H9 (cell line): ENCODE measurements around the gene LDB2. TPM values are rescaled to one million over a fixed set of nuclear protein-coding genes. Genes with fewer than 3 reads are reported as not detected.
A peak's percentile ranks its signal among the peaks of the same experiment; 100 is the strongest.

Experiments used
- DNase-seq: peaks from one replicate; pipeline ENCODE4 v3.0.0-alpha.2; 2017
- H2AFZ ChIP-seq: one replicate; pipeline ENCODE4 v1.6.1; 2013; ENCODE audit warnings: mild to moderate bottlenecking, low read length, control low read depth, moderate library complexity
- H2AK5ac ChIP-seq: 2 replicates; pipeline ENCODE4 v1.6.1; 2013; ENCODE audit warnings: low read length, control low read depth, mixed read lengths; ENCODE audit not compliant: insufficient read length
- H2BK120ac ChIP-seq: one replicate; pipeline ENCODE4 v1.6.1; 2013; ENCODE audit warnings: low read depth, mild to moderate bottlenecking, low read length, control low read depth, inconsistent platforms; ENCODE audit not compliant: poor library complexity, severe bottlenecking
- H2BK12ac ChIP-seq: 2 replicates; pipeline ENCODE4 v1.6.1; 2013; ENCODE audit warnings: low read length, control low read depth, mixed read lengths, low read depth; ENCODE audit not compliant: insufficient read length
- H2BK15ac ChIP-seq: 2 replicates; pipeline ENCODE4 v1.6.1; 2013; ENCODE audit warnings: low read depth, low read length, control low read depth
- H2BK20ac ChIP-seq: one replicate; pipeline ENCODE4 v1.6.1; 2013; ENCODE audit warnings: low read depth, mild to moderate bottlenecking, low read length, control low read depth, inconsistent platforms; ENCODE audit not compliant: poor library complexity, severe bottlenecking
- H2BK5ac ChIP-seq: 2 replicates; pipeline ENCODE4 v1.6.1; 2013; ENCODE audit warnings: low read length, control low read depth, mixed read lengths; ENCODE audit not compliant: insufficient read length
- H3K14ac ChIP-seq: 2 replicates; pipeline ENCODE4 v1.6.1; 2013; ENCODE audit warnings: low read length, control low read depth; ENCODE audit not compliant: insufficient read depth
- H3K18ac ChIP-seq: 2 replicates; pipeline ENCODE4 v1.6.1; 2013; ENCODE audit warnings: low read depth, mild to moderate bottlenecking, mixed read lengths, low read length, control low read depth; ENCODE audit not compliant: insufficient read length
- H3K23ac ChIP-seq: 2 replicates; pipeline ENCODE4 v1.6.1; 2013; ENCODE audit warnings: low read length, control low read depth, mixed read lengths, low read depth; ENCODE audit not compliant: insufficient read length
- H3K23me2 ChIP-seq: 2 replicates; pipeline ENCODE4 v1.6.1; 2013; ENCODE audit warnings: low read depth, mild to moderate bottlenecking, mixed read lengths, low read length, control low read depth; ENCODE audit not compliant: insufficient read length, poor library complexity, severe bottlenecking
- H3K27ac ChIP-seq: 2 replicates; pipeline ENCODE4 v1.5.1; 2013; ENCODE audit warnings: low read length, control low read depth, mixed read lengths, low read depth; ENCODE audit not compliant: insufficient read length
- H3K27me3 ChIP-seq: 2 replicates; pipeline ENCODE4 v1.6.1; 2013; ENCODE audit warnings: low read length, control low read depth, inconsistent platforms; ENCODE audit not compliant: insufficient read depth
- H3K4ac ChIP-seq: 2 replicates; pipeline ENCODE4 v1.6.1; 2013; ENCODE audit warnings: low read depth, mild to moderate bottlenecking, control low read depth, inconsistent platforms, low read length, moderate library complexity
- H3K4me1 ChIP-seq: 2 replicates; pipeline ENCODE4 v1.6.1; 2013; ENCODE audit warnings: low read length, control low read depth, inconsistent platforms; ENCODE audit not compliant: insufficient read depth
- H3K4me2 ChIP-seq: 2 replicates; pipeline ENCODE4 v1.6.1; 2013; ENCODE audit warnings: low read length, control low read depth, mixed read lengths; ENCODE audit not compliant: insufficient read length, insufficient read depth
- H3K56ac ChIP-seq: 2 replicates; pipeline ENCODE4 v1.6.1; 2013; ENCODE audit warnings: low read depth, mild to moderate bottlenecking, mixed read lengths, low read length, control low read depth; ENCODE audit not compliant: insufficient read length
- H3K79me1 ChIP-seq: 2 replicates; pipeline ENCODE4 v1.6.1; 2013; ENCODE audit warnings: low read depth, mild to moderate bottlenecking, moderate library complexity, low read length, control low read depth, inconsistent platforms; ENCODE audit not compliant: insufficient read depth, poor library complexity, severe bottlenecking
- H3K79me2 ChIP-seq: 2 replicates; pipeline ENCODE4 v1.6.1; 2013; ENCODE audit warnings: low read length, control low read depth, inconsistent platforms; ENCODE audit not compliant: insufficient read depth
- H3K9ac ChIP-seq: 2 replicates; pipeline ENCODE4 v1.6.1; 2013; ENCODE audit warnings: low read length, control low read depth, mixed read lengths; ENCODE audit not compliant: insufficient read length; ENCODE audit errors: extremely low read depth
- H3K9me3 ChIP-seq: one replicate; pipeline ENCODE4 v1.6.1; 2013; ENCODE audit warnings: low read depth, low read length, inconsistent platforms; ENCODE audit not compliant: control insufficient read depth
- H3T11ph ChIP-seq: one replicate; pipeline ENCODE4 v1.6.1; 2013; ENCODE audit warnings: mild to moderate bottlenecking, low read length, control low read depth, inconsistent platforms
- H4K20me1 ChIP-seq: one replicate; pipeline ENCODE4 v1.6.1; 2013; ENCODE audit not compliant: control insufficient read depth, insufficient read length, insufficient read depth
- H4K5ac ChIP-seq: 2 replicates; pipeline ENCODE4 v1.6.1; 2013; ENCODE audit warnings: low read depth, mild to moderate bottlenecking, mixed read lengths, low read length, control low read depth; ENCODE audit not compliant: insufficient read length
- H4K8ac ChIP-seq: replicated peaks from 2 replicates; pipeline ENCODE4 v1.6.1; 2013; ENCODE audit warnings: low read length, control low read depth, mixed read lengths, low read depth; ENCODE audit not compliant: insufficient read length
- H4K91ac ChIP-seq: 2 replicates; pipeline ENCODE4 v1.6.1; 2013; ENCODE audit warnings: low read depth, mild to moderate bottlenecking, moderate library complexity, mixed read lengths, low read length, control low read depth; ENCODE audit not compliant: insufficient read length
- H3K27ac Mint-ChIP-seq, 3 experiments: 2 replicates in 2 of 3; 3 replicates in 1 of 3; pipeline ENCODE4 v1.8.0; 2020 to 2021; ENCODE audit warnings: mixed read lengths in 3 of 3, mild to moderate bottlenecking in 1 of 3, moderate library complexity in 1 of 3
- H3K27me3 Mint-ChIP-seq: 2 replicates; pipeline ENCODE4 v1.8.0; 2021; ENCODE audit warnings: low read depth, mild to moderate bottlenecking, moderate library complexity, mixed read lengths
- H3K36me3 Mint-ChIP-seq, 3 experiments: 2 replicates in 2 of 3; 3 replicates in 1 of 3; pipeline ENCODE4 v1.8.0; 2020 to 2021; ENCODE audit warnings: low read depth in 3 of 3, mixed read lengths in 3 of 3; ENCODE audit not compliant: insufficient read depth in 1 of 3
- H3K4me1 Mint-ChIP-seq, 2 experiments: 2 replicates each; pipeline ENCODE4 v1.8.0; 2020; ENCODE audit warnings: mixed read lengths in 2 of 2
- H3K4me3 Mint-ChIP-seq, 2 experiments: 2 replicates in 1 of 2; 3 replicates in 1 of 2; pipeline ENCODE4 v1.8.0; 2020 to 2021; ENCODE audit warnings: mild to moderate bottlenecking in 2 of 2, mixed read lengths in 2 of 2, moderate library complexity in 1 of 2
- H3K9me3 Mint-ChIP-seq, 2 experiments: 2 replicates in 1 of 2; 3 replicates in 1 of 2; pipeline ENCODE4 v1.8.0; 2020; ENCODE audit warnings: mild to moderate bottlenecking in 2 of 2, mixed read lengths in 2 of 2, moderate library complexity in 1 of 2
- CTCF ChIP-seq: fragments of 200-600 bp; sonication (generic); conservative IDR thresholded peaks from 3 replicates; pipeline ENCODE4 v1.8.0; 2021; ENCODE audit warnings: antibody characterized with exemption, mild to moderate bottlenecking
- WGBS: extraction: QIAGEN DNeasy Blood & Tissue Kit; methylation state at CpG from one replicate; pipeline ENCODE4 v1.1.7; 2013; ENCODE audit warnings: missing lambda C conversion rate, low lambda C conversion rate, mixed read lengths; ENCODE audit not compliant: insufficient read length; ENCODE audit errors: extremely low coverage; 5-methylcytosine and 5-hydroxymethylcytosine counted together
- total RNA-seq: library from RNA; stranded (reverse); gene quantifications from 2 replicates; pipeline ENCODE4 v1.2.1, GENCODE V29; 2021

The LDB2 gene
- total RNA-seq, 1 experiment from 2014 or later, result 22.5 TPM

- Mint-ChIP-seq H3K9me3 (no peaks in the 10 kb centered on the region), H3K36me3 (peaks cover 0 to 1% (median 0%) of the 10 kb centered on the region in 3 experiments; a peak in 1 of 7 replicates), H3K4me3 (no peak overlapping the region), H3K27me3 (no peaks in the 10 kb centered on the region), H3K4me1 (no peaks in the 10 kb centered on the region), H3K27ac (peak overlapping the region in 1 of 3 experiments; percentile 43; a peak in 3 of 7 replicates)
- Histone ChIP-seq H3K27me3 (no peaks in the 10 kb centered on the region), H3K27ac (no peak overlapping the region), H3K14ac (no peak overlapping the region), H2BK120ac (no peak overlapping the region), H3K79me1 (no peaks in the 10 kb centered on the region), H2BK20ac (no peak overlapping the region), H2BK12ac (no peak overlapping the region), H3T11ph (no peak overlapping the region), H2AK5ac (no peak overlapping the region), H2BK5ac (no peak overlapping the region), H3K79me2 (no peaks in the 10 kb centered on the region), H3K18ac (no peak overlapping the region), H4K5ac (no peak overlapping the region), H4K91ac (no peak overlapping the region), H3K4me2 (no peak overlapping the region), H3K56ac (no peak overlapping the region), H3K9me3 (no peaks in the 10 kb centered on the region), H3K4ac (no peak overlapping the region), H3K23ac (no peak overlapping the region), H3K4me1 (no peaks in the 10 kb centered on the region), H2AFZ (no peak overlapping the region), H4K8ac (no peak overlapping the region), H3K9ac (no peak overlapping the region), H4K20me1 (no peaks in the 10 kb centered on the region), H3K23me2 (no peaks in the 10 kb centered on the region), H2BK15ac (no peak overlapping the region)
- TF ChIP-seq CTCF, result no peak
- DNase-seq, result no peak
- WGBS, result no CpG with 5 or more reads among the region's 1 CpG
Measured at GRCh38 chr4:16537926-16538325, 360.5 kb downstream of the LDB2 start.
